Neutrophil (primary cell): Measurements from ENCODE around the gene CNNM3.

Experiments used
- H3K27ac ChIP-seq: fragments of 200-600 bp; sonication (generic); 2 replicates; pipeline ENCODE4 v1.5.1; 2016; ENCODE audit warnings: mild to moderate bottlenecking, moderate library complexity
- H3K27me3 ChIP-seq: fragments of 200-600 bp; sonication (generic); 2 replicates; pipeline ENCODE4 v1.6.0; 2016; ENCODE audit warnings: mild to moderate bottlenecking
- H3K36me3 ChIP-seq: fragments of 200-600 bp; sonication (generic); 2 replicates; pipeline ENCODE4 v1.5.1; 2017
- H3K4me1 ChIP-seq, 2 experiments: fragments of 200-600 bp in 1 of 2; sonication (generic) in 1 of 2; 1 replicate in 1 of 2; 2 replicates in 1 of 2; pipeline versions ENCODE4 v1.5.1 to v1.6.1; 2013 to 2016; ENCODE audit warnings: low read depth in 1 of 2, low read length in 1 of 2, mild to moderate bottlenecking in 1 of 2, moderate library complexity in 1 of 2; ENCODE audit not compliant: control insufficient read depth in 1 of 2, insufficient read depth in 1 of 2
- H3K4me3 ChIP-seq, 2 experiments: fragments of 200-600 bp in 1 of 2; sonication (generic) in 1 of 2; 1 replicate in 1 of 2; 2 replicates in 1 of 2; pipeline ENCODE4 v1.5.1; 2013 to 2016; ENCODE audit warnings: low read depth in 1 of 2, low read length in 1 of 2, mild to moderate bottlenecking in 1 of 2, moderate library complexity in 1 of 2
- H3K9me3 ChIP-seq: fragments of 200-600 bp; sonication (generic); 2 replicates; pipeline ENCODE4 v1.5.1; 2016
- TF ChIP-seq, protein P1 (sequence below): fragments of 200-600 bp; sonication (generic); IDR thresholded peaks from 2 replicates; pipeline ENCODE4 v1.5.1; 2016; ENCODE audit warnings: antibody characterized with exemption

Gene CNNM3

DNA sequence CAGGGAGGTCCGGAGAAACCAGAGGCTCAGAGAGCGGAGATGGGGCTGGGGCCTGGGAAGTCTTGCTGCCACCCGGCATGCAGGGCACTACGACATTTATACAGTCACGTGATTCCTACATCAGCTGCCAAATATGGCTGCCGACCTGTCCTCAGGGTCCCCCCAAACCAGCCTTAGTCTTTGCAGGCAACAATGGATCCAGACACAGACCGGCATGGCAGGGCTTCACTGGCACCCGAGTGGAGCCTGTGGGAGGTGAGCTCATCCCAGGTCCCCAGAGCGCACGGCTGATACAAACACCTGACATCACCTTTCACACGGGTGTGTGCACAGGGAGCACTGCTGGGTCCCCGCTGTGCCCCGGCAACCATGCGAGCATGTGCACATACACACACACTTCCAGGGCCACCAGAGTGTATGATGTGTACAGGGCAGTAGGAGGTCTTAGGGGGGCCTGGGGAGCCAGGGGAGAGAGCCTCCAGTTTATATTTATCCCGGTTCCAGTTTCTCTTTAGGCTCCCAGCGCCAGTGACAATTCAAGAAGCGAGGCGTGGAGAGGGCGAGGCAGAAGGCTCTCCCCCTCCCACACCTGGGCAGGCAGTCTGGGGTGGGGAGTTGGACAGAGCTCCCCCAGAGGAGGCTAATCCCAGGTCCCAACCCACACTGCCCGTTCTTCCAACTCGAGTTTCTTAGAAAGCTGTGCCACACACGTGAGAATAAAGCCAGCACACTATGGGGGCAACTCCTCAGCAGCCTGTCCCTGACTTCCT lies 51.1 kb downstream of the CNNM3 start:
- Histone ChIP-seq H3K9me3 (no peaks in the 10 kb centered on the region), H3K27ac (no peak overlapping the region), H3K4me3 (peak overlapping the region; percentile 43 to 63), H3K36me3 (no peaks in the 10 kb centered on the region), H3K27me3 (peaks cover 98% of the 10 kb centered on the region), H3K4me1 (peaks cover 58 to 70% of the 10 kb centered on the region in 2 experiments)
- TF ChIP-seq, protein P1, sequence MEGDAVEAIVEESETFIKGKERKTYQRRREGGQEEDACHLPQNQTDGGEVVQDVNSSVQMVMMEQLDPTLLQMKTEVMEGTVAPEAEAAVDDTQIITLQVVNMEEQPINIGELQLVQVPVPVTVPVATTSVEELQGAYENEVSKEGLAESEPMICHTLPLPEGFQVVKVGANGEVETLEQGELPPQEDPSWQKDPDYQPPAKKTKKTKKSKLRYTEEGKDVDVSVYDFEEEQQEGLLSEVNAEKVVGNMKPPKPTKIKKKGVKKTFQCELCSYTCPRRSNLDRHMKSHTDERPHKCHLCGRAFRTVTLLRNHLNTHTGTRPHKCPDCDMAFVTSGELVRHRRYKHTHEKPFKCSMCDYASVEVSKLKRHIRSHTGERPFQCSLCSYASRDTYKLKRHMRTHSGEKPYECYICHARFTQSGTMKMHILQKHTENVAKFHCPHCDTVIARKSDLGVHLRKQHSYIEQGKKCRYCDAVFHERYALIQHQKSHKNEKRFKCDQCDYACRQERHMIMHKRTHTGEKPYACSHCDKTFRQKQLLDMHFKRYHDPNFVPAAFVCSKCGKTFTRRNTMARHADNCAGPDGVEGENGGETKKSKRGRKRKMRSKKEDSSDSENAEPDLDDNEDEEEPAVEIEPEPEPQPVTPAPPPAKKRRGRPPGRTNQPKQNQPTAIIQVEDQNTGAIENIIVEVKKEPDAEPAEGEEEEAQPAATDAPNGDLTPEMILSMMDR, result no peak

DNA sequence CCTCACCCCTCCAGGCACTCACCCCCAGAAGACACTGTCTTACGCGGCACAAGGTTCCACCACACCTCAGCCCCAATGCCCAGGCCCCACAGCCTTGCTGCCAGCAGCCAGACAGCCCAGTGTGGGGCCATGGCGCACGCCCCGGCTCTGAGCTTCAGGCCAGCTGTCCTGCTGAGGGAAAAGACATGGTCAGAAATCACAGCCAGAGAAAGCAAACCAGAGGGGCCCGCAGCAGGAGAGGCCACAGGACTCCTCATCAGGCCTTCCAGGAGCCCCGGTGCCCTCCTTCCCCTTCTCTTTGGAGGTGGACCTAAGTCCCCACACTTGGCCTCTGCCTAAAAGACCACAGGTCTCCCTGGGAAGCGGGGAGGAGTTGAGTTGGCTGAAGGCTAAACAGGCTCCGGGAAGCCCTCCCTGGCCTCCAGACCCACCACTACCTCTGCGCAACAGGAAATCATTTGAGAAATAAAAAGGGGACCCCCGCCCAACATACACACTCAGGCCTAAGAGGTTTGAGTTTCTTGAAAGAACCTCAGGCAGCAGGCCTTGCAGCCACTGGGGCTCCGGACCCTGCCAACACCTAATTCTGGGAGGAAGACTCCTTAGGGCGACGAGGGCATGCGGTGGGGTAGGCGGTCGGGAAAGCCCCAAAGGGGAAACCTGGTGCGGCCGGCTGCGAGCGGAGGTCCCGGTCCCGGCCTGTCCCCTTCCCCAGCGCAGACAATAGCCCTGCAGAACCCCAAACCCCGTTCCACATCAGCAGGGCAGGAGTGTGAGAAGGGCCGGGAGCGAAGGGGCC lies 51.9 kb downstream of the CNNM3 start:
- Histone ChIP-seq H3K4me1 (peaks cover 52 to 62% of the 10 kb centered on the region in 2 experiments), H3K27ac (no peak overlapping the region), H3K9me3 (no peaks in the 10 kb centered on the region), H3K4me3 (peak overlapping the region; percentile 63), H3K27me3 (peaks cover 100% of the 10 kb centered on the region), H3K36me3 (no peaks in the 10 kb centered on the region)
- TF ChIP-seq, protein P1, result no peak

DNA sequence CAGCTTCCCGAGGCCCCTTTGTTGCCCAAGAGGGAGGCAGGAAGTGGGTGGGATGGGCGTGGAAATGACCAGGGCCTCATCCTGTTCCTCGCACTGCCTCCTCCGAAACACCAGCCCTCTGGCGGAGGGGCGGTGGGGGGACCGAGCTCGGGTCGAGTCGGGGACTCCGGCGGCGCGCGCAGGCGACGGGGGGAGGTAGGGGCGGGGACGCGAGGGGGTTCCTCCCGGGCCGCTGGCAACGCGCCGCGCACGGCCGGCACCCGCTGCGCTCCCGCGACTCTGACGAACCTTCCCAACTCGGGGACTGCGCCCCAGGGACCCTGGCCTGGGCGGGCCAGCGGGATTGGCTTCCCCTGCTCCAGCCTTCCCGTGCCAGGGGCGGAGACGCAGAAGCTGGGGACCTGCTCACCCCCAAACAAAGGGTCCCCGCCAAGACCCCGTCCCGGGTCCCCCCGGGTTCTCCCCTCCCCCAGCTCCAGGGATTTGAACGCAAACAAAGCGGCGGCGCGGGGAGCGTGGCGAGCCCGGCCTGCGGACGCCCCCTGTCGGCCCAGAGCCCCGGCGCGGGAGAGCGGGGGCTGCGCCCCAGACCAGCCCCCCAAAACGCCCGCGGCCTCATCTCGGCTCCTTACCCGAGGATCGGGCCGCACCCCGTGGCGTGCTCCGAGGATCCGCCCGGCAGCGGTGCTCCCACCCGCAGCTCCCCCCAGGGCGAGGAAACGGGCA lies 52.6 kb downstream of the CNNM3 start:
- H3K9me3 ChIP-seq, result no peaks in the 10 kb centered on the region
- no peak overlapping the region for H3K27ac ChIP-seq
- peaks cover 45 to 55% of the 10 kb centered on the region in 2 experiments for H3K4me1 ChIP-seq
- H3K4me3 ChIP-seq, result peak overlapping the region; percentile 63
- TF ChIP-seq, protein P1, result no peak
- no peaks in the 10 kb centered on the region for H3K36me3 ChIP-seq
- H3K27me3 ChIP-seq, result peaks cover 100% of the 10 kb centered on the region

DNA sequence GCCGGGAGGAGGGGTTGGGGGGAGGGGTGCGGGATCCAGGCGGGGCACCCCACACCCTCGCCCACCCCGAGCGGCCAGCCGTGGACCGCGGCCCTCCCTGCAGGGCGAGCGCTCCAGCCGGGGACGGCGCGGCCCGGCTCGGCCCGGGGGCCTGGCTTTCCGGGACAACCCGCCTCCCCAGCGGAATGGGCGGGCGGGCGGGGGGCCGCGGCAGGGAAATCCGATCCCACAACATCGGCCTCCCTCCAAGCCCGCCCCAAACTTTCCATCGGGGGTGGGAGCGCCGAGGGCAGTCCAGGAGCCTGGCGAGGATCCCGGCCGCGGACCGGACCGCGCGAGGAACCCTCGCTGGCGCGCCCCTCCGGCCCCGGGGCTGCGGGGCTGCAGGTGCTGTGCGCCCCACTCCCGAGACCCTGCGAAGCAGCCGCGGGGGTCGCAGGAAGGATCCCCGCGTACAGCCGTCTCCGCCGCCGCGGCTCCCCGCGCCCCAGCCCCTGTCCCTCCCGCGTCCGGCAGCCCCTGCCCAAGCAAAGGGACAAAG lies 53.3 kb downstream of the CNNM3 start:
- Histone ChIP-seq H3K27me3 (peaks cover 100% of the 10 kb centered on the region), H3K4me3 (peak overlapping the region; percentile 63), H3K36me3 (no peaks in the 10 kb centered on the region), H3K4me1 (peaks cover 45 to 50% of the 10 kb centered on the region in 2 experiments), H3K27ac (no peak overlapping the region), H3K9me3 (no peaks in the 10 kb centered on the region)
- TF ChIP-seq, protein P1, result no peak

DNA sequence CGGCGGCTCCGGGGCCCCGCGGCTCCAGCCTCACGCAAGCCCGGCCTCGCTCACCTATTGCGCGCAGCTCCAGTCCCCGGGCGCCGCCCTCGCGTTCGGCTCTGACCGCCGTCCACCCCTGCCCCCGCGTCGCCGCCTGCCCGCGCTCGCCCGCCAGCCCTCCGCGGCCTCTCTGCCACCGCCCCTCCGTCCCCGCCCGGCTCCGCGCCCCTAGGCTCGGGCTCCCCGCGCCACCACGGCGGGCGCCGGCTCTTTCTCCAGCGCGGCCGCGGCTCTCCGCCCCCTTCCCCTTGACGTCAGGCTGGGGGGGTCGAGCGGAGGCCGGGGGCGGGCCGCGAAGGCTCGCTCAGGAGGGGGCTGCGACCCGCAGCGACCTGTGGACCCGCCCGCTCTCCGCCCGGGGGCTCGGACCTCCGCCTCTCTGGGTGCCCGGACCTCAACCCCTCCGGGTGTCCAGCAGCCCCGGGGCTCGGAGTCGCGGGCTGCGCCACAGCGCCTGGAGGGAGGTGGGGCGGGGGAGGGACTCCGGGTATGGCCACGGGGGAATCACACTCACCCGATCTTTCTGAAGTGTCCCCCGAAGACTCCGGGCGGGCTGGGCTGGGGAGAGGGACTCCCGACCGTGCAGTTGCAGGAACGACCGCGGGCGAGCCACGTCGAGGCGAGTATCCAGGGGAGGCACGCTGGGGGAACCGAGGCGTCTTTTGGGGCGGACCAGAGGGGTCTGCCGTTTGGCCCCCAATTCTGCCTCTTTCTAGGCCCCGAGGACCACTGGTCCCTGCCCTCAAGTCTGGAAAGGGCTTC lies 54.0 kb downstream of the CNNM3 start, which contains the start of gene SEMA4C:
Gene SEMA4C (minus strand): TSS at position 259 of the 804 bp plus-strand sequence. CDS start 2,194 bp downstream, outside the sequence.
- H3K36me3 ChIP-seq, result no peaks in the 10 kb centered on the region
- H3K9me3 ChIP-seq, result no peaks in the 10 kb centered on the region
- H3K27me3 ChIP-seq, result peaks cover 100% of the 10 kb centered on the region
- peak within 1 kb of the TSS; percentile 63 for H3K4me3 ChIP-seq
- H3K27ac ChIP-seq, result no peak within 1 kb of the TSS
- H3K4me1 ChIP-seq, result peaks cover 43 to 45% of the 10 kb centered on the region in 2 experiments
- TF ChIP-seq, protein P1, result no peak
